ENCODE results near the gene F7.

Gene F7

DNA sequence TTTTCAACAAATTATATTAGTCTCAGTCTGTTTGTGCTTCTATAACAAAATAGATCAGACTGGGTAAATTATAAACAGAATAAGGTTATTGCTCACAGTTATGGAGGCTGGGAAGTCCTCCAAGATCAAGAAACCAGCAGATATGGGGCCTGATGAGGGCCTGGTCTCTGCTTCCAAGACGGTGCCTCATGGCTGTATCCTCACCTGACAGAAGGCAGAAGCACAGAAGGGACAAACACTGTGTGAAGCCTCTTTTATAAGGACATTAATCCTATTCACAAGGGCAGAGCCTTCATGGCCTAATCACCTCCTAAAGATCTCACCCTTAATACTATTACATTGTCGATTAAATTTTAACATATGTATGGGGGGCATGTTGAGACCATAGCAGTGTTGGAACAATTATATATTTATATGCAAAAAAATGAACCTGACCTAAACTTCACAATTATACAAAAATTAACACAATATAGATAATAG is 29.7 kb downstream of the F7 start:
- Histone ChIP-seq H3K4me2 (no peak overlapping the region), H3K36me3 (ENCODE audit: insufficient read depth) (no peaks in the 10 kb centered on the region), H3K27ac (no peak overlapping the region), H3K79me2 (ENCODE audit: insufficient read depth, low read depth) (no peaks in the 10 kb centered on the region), H3K4me1 (ENCODE audit: low read depth, poor library complexity, severe bottlenecking) (no peaks in the 10 kb centered on the region), H3K4me3 (IDR thresholded peaks at IDR 0.05; ENCODE audit: insufficient read depth, low read depth, low read length) (no peak overlapping the region), H3K27me3 (ENCODE audit: insufficient read depth, low read depth) (no peaks in the 10 kb centered on the region), H4K20me1 (ENCODE audit: insufficient read depth) (no peaks in the 10 kb centered on the region), H2AFZ (ENCODE audit: low read depth) (no peak overlapping the region), H3K9ac (no peak overlapping the region)
- TF ChIP-seq, protein P1, sequence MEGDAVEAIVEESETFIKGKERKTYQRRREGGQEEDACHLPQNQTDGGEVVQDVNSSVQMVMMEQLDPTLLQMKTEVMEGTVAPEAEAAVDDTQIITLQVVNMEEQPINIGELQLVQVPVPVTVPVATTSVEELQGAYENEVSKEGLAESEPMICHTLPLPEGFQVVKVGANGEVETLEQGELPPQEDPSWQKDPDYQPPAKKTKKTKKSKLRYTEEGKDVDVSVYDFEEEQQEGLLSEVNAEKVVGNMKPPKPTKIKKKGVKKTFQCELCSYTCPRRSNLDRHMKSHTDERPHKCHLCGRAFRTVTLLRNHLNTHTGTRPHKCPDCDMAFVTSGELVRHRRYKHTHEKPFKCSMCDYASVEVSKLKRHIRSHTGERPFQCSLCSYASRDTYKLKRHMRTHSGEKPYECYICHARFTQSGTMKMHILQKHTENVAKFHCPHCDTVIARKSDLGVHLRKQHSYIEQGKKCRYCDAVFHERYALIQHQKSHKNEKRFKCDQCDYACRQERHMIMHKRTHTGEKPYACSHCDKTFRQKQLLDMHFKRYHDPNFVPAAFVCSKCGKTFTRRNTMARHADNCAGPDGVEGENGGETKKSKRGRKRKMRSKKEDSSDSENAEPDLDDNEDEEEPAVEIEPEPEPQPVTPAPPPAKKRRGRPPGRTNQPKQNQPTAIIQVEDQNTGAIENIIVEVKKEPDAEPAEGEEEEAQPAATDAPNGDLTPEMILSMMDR (conservative IDR thresholded peaks at IDR 0.05; ENCODE audit: low read depth, low read length): no peak

DNA sequence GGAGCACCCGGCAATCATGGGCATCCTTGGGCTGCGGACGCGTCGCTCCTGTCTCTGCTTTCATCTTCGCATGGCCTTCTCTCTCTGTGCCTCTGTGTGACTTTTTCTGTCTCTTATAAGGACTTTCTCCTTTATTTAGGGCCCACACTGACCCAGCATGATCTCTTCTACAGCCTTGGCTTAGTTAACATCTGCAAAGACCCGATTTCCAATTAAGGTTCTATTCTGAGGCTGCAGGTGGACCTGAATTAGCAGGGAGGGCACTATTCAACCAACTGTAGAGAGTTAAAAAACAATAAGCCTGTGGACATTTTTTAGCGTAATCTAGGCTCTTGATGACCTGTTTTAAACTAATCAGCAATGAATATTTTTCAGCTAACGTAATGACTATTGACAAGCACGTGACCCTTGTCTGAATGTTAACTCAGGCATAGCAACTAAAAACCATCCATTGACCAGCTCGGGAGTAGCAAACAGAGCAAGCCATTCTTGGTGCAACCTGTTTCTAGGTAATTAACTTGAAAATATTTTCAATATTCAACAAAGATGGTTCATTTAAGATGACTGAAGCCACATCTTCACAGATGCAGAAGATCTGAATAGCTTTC is 32.2 kb downstream of the F7 start:
- H2AFZ ChIP-seq (ENCODE audit: low read depth): no peak overlapping the region
- no peaks in the 10 kb centered on the region for H4K20me1 ChIP-seq (ENCODE audit: insufficient read depth)
- no peaks in the 10 kb centered on the region for H3K79me2 ChIP-seq (ENCODE audit: insufficient read depth, low read depth)
- H3K4me1 ChIP-seq (ENCODE audit: low read depth, poor library complexity, severe bottlenecking): no peaks in the 10 kb centered on the region
- H3K9ac ChIP-seq: no peak overlapping the region
- TF ChIP-seq, protein P1 (conservative IDR thresholded peaks at IDR 0.05; ENCODE audit: low read depth, low read length): no peak
- H3K36me3 ChIP-seq (ENCODE audit: insufficient read depth): no peaks in the 10 kb centered on the region
- H3K4me2 ChIP-seq: no peak overlapping the region
- no peak overlapping the region for H3K27ac ChIP-seq
- H3K4me3 ChIP-seq (IDR thresholded peaks at IDR 0.05; ENCODE audit: insufficient read depth, low read depth, low read length): no peak overlapping the region
- H3K27me3 ChIP-seq (ENCODE audit: insufficient read depth, low read depth): no peaks in the 10 kb centered on the region

DNA sequence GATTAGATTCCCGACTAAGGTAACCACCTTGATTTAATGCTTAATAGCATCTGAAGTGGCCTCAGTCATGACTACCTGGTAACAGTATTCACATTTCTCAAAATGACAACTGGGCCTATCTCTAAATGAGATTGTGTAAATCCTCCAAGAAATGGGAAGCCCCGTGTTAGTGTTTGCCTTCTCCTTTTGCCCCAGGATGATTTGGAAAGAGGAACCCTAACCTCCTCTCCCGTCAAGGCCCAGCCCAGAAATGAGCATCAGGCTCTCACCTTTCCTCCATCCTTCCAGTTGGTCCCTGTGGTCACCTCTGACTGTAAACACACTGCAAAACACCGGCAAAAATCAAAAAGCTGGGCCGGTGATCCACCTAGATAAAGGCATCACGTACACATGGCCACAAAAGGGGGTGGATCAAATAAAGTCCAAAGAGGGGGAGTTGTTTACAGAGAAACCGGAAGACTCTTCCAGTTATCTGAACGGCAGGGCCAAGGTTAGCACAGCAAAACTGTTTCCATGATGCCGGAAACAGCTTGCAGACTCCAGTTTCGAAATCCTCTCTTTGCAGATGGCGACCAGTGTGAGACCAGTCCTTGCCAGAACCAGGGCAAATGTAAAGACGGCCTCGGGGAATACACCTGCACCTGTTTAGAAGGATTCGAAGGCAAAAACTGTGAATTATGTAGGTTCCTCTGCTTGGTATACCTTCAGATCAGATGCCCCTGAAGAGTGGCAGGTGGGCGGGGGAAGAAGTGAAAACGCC is 33.4 kb downstream of the F7 start:
- Histone ChIP-seq H3K9ac (no peak overlapping the region), H3K27me3 (ENCODE audit: insufficient read depth, low read depth) (no peaks in the 10 kb centered on the region), H3K36me3 (ENCODE audit: insufficient read depth) (no peaks in the 10 kb centered on the region), H3K4me1 (ENCODE audit: low read depth, poor library complexity, severe bottlenecking) (no peaks in the 10 kb centered on the region), H3K27ac (no peak overlapping the region), H4K20me1 (ENCODE audit: insufficient read depth) (no peaks in the 10 kb centered on the region), H3K4me3 (IDR thresholded peaks at IDR 0.05; ENCODE audit: insufficient read depth, low read depth, low read length) (no peak overlapping the region), H3K79me2 (ENCODE audit: insufficient read depth, low read depth) (no peaks in the 10 kb centered on the region), H2AFZ (ENCODE audit: low read depth) (no peak overlapping the region), H3K4me2 (no peak overlapping the region)
- TF ChIP-seq, protein P1 (conservative IDR thresholded peaks at IDR 0.05; ENCODE audit: low read depth, low read length): no peak

DNA sequence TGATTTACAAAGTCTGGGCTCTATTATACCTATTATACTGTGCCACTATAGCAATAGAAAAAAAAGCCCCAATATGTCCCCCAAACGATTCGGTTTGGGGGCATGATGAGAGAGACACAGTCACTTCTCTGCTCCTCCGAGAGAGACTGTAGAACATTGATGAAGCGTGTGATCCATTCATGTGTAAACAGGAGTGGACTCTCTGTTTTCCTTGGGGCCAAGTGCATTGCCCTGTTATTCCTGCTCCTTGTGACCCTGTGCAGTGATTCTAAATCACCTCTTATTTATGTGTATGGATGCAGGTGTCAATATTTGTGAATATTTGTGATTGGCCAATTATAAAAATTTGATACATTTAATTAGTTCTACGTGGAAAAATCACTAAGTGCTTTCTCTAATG is 34.0 kb downstream of the F7 start:
- no peaks in the 10 kb centered on the region for H3K36me3 ChIP-seq (ENCODE audit: insufficient read depth)
- no peaks in the 10 kb centered on the region for H4K20me1 ChIP-seq (ENCODE audit: insufficient read depth)
- H3K4me3 ChIP-seq (IDR thresholded peaks at IDR 0.05; ENCODE audit: insufficient read depth, low read depth, low read length): no peak overlapping the region
- no peaks in the 10 kb centered on the region for H3K79me2 ChIP-seq (ENCODE audit: insufficient read depth, low read depth)
- no peak overlapping the region for H3K27ac ChIP-seq
- H2AFZ ChIP-seq (ENCODE audit: low read depth): no peak overlapping the region
- no peak overlapping the region for H3K4me2 ChIP-seq
- no peaks in the 10 kb centered on the region for H3K4me1 ChIP-seq (ENCODE audit: low read depth, poor library complexity, severe bottlenecking)
- TF ChIP-seq, protein P1 (conservative IDR thresholded peaks at IDR 0.05; ENCODE audit: low read depth, low read length): no peak
- H3K9ac ChIP-seq: no peak overlapping the region
- no peaks in the 10 kb centered on the region for H3K27me3 ChIP-seq (ENCODE audit: insufficient read depth, low read depth)

Data from KMS-11 (cell line).